Activated gamma-delta T cell treated with anti-CD3 and anti-CD28 coated beads, Interleukin-2, amount 50 U/mL, for 16 hours (primary cell): ENCODE measurements around the gene GATC.
"Not testable (repeated sequence)": the region's sequence is repeated elsewhere in the genome, so short reads cannot be mapped to it uniquely, and the experiment has no call there.

Experiments used
- DNase-seq: peaks from one replicate; pipeline ENCODE4 v3.0.0-alpha.2; 2020; ENCODE audit warnings: low read depth

GATC gene

DNA sequence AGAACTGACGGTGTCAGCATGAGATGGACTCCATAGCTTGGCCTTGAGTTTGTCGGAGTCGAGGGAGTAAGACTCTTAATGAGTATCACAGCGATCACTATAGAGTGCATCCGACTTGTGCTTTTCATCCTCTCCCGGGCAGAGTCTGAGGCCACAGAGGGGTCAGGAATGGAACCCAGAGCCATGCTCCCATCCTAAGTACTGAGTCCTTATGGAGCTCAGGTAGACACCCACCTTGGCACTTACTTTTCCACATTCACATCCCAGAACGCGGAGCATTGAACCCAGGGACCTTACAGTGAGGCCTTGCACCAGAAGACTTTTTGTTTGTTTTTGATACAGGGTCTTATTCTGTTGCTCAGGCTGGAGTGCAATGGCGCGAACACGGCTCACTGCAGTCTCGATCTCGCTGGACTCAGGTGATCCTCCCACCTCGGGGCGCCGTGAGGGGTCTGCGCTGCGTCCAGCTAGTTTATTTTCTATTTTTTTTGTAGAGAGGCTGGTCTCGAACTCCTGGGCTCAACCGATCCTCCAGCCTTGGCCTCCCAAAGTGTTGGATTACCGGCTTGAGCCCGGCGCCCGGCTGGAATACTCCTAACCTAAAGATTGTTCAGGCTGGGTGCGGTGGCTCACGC lies 24.0 kb downstream of the GATC start:
- no peak for DNase-seq

DNA sequence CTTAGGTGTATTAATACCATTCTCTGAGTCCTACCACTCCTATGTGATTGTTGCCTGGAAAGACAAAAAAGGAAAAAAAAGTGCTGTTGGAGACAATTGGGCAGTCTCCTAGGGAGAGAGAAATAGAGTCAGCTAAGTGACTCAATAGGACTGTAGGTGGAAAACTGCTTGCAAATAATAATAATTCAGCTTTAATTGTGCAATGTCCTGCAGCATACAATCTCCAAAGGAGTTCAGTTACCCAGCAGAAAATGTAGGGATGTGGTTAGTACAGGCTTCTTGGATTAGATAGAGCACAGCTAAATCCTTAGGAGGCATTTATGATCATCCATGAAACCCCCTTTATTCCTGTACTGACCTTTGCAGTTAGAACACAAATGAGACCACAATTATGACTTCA lies 26.3 kb downstream of the GATC start:
- DNase-seq = no peak

DNA sequence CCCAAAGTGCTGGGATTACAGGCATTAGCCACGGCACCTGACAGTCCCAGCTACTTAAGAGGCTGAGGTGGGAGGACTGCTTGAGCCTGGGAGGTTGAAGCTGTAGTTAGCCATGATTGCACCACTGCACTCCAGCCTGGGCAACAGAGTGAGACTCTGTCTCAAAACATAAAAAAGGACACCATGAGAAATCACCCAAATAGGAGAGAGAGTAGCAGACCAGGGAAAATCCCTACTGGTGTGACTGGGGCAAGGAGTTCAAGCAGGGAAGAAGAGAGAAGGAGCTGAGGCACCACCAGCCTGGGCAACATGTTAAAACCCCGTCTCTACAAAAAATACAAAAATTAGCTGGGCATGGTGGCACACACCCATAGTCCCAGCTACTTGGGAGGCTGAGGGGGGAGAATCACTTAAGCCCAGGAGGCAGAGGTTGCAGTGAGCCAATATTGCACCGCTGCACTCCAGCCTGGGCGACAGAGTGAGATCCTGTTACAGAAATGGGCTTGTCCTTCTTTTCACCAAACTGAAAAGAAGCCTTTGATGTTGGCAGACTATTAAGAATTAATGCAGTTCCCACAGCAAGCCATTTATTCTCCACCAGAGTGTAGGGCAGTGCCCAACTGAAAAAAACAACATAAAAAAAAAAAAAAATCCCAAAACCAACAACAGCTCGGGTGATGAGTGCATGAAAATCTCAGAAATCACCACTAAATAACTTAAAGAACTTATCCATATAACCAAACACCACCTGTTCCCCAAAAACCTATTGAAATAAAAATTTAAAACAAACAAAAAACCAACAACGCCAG lies 27.8 kb downstream of the GATC start:
- DNase-seq = no peak

DNA sequence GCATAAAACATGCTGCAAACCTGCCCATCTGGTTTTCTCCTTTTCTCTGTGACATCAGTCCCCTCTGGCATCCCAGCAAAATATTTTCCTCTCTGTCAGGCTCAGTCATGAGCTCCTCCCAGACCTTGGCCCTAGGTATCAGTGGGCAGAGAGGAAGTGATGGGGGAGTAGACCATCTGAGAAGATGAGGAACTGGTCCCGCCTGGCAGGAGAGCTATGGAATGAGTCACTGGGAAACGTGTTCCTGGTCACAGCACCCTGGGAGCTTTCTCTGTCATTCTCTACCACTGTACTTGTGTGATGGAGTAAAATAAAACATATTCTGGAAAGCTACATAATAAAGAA lies 28.3 kb downstream of the GATC start:
- DNase-seq = no peak

DNA sequence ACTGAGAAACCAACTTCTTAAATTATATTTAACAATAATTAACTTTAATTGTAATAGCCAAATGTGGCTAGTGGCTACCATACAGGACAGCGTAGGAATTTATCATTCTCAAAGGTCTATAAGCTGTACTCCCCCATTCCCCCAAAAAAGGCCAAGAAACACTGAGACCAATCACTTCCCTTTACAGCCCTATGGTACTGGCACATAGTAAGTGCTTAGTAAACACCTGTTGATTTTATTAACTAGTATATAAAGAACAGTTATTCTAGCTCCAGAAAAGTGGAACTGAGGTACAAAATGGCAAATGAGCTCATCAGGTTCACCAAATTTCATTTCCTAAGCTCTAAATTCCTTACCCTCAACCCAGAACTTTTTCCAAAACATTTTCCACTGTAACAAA lies 29.4 kb downstream of the GATC start:
- no peak for DNase-seq

DNA sequence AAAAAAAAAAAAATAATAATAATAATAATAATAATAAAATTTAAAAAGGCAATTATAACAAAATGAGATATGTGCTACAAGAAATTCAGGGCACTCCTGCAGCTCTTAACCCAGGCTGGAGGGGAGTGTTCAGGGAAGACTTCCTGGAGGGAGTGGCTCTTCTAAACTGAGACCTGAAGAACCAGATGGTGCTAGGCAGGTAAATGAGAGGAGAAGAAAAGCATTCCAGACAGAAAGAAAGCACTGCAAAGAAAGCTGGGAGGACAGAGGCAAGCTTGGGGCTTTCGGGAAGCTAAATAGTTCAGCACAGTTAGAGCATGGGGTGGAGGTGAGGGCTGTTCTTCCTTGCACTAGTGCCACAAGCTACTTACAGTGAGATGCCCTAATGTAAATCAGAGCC lies 33.2 kb downstream of the GATC start:
- no peak for DNase-seq

DNA sequence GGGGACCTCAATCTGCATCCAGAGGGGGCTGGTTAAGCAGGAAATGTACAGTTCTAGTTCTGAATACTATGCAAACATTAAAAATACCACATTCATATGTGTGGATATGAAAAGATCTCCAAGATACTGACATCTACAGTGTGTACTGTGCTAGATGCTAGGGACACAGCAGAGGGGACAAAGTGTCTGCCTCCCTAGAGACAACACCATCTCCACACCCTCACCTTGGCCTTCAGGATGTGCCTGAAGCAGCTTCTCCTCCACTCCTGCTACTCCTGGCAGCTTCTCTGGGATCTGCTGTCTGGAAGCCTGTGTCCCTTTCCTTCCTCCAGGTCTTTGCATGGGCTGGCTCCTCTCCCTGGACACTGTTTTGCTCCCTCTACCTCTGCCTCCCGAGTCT lies 34.0 kb downstream of the GATC start:
- no peak for DNase-seq

DNA sequence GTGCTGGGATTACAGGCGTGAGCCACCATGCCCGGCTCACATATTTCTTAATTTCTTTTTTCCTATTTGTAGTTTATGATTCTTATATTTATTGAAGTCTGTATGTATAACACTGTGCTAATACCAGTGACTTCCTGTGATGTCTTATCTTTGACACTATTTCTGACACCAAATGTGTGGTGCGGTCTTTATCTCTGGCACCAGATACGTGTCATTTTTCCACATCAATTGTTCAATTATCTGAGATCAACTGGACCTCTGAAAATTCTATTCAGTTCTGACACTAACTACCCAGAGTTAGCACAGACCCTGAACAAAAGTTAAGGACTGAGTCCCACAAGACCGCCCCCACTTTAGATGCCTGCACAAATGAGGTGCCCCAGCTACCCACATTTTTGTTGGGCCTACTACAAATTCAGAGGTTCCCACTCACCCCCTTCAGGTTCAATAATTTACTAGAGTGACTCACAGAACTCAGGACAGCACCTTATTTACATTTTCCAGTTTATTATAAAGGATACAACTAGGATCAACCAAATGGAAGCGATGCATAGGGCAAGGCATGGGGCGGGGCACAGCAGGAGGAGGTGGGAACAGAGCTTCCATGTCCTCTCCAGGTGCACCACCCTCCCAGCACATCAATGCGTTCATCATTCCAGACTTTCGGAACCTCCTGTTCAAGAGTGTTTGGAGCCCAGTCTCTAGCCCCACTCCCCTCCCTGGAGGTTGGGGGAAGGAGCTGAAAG lies 35.0 kb downstream of the GATC start:
- no peak for DNase-seq

DNA sequence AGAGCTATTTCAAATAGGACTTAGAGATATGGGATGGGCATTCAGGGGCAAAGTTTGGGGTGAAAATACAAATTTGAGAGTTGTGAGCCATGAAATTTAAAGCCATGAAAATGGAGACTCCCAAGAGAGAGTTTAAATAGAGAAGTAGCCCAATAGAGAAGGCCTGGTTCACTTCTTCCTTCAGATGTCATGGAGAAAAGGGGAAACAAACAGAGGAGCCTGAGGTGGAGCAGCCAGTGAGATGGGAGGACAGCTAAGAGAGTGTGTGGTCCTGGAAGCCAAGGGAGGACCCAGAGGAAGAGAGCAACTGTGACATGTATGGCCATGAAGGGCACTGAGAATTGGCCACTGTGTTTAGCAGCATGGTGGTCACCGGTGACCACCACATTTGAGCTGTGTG lies 37.4 kb downstream of the GATC start:
- no peak for DNase-seq

DNA sequence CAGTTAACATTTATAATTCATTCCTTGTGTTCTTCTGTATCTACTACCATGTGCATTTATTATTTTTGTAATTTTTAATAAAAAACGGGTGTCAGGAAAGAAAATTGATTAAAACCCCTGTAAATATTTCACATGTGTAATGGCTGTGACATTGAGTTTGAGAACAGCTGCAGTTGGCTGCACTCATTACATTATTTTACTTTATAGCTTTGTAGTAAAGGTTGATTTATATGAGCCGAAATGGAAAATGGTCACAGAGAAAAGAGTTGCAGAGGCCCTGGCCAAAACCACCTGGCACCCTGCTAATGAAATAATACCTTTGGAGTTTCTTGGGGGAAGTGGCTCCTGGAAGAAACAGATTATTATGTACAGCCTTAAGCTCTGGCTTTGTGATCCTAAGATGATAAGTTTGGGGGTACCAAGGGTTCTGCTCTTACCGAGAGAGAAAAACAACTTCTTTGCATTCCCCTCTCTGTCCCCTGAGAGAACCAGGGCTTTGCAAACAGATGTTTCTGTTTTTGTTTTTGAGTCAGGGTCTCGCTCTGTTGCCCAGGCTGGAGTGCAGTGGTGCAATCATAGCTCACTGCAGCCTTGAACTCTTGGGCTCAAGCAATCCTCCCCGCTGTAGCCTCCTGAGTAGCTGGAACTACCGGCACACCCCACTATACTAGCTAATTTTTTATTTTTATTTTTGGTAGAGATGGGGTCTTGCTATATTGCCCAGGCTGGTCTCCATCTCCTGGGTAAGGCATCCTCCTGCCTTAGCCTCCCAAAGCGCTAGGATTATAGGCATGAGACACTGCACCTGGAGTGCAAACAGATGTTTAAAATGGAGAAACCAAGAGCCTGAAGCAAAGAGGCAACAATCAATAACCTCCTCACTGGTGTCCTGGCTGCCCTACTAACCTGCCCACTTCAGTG lies 40.0 kb downstream of the GATC start:
- no peak for DNase-seq

DNA sequence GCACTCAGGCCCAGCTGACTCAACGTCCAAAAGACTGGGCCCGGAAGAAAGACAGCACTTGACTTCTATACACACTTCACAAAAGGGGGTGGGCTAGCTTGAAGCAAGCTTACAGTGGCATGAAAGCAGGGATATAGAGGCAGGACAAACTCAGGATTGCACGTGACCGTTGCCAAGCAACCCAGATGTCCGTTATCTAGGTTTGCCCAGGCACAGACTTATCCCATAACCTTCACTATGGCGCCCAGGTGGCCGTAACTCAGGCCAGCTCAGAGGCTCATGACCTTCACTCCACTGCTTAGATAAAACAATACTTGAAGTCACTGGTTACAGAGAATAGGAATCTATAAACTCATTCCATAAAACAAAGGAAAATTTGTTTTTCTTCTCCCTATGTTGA lies 41.3 kb downstream of the GATC start:
- DNase-seq = not testable (repeated sequence)

DNA sequence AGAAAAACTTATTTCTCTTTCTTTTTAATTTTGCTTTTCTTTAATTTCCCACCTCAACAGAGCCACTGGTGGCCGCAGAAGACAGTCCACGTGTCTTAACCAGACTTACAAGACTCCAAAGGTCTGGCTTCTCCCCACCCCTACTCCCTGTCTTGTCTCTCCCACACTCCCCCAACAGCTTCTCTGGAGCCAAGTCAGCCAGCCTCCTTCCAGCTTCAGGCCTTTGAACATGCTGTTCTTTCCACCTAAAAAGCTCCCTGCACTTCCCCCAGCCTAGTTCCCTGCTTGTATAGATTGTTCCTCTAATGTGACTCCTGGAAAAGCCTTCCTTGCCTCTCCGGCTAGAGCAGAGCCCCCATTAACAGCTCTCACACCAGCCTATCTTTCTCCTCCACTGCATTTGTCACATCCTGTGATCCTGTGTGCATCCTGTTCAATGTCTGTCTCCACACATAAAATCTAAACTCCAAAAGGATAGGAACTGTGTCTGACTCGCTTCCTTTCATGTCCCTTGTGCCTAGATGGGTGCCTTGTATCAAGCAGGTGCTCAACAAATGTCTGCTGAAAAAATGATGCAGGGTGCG lies 41.9 kb downstream of the GATC start:
- DNase-seq = no peak

DNA sequence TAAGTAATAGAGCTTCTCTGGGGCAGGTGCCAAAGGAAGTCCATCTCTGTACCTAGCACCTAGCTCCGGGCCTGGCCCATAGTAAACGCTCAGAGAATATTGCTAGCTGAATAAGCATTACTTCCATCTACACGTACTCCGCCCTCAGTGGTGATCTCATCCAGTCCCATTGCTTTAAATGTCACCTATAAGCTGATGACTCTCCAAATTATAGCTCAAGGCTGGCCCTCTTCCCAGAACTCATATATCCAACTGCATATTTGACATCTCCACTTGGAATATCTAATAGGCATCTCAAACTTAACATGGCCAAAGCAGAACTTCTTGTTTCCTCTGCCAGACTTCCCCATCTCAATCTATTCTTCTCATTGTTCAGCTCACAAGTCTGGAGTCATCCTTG lies 42.8 kb downstream of the GATC start:
- no peak for DNase-seq

DNA sequence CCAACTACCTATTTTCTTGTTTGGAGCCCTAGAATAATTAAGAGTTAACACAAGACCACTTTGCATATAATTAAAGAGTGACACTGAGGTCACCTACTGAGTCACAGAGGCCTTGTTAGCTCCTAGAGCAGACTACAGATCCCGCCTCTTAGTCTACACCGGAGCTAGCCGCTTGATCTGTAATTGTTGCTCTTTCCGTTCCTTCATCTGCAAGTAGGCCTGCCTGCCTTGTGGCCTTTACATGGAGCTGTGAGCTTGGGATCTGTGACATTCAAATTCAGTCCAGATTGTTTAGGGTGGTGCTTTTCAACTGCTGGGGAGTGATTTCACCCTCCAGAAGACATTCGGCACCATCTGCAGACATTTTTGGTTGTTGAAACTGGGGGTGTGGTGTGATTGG lies 44.1 kb downstream of the GATC start:
- no peak for DNase-seq

DNA sequence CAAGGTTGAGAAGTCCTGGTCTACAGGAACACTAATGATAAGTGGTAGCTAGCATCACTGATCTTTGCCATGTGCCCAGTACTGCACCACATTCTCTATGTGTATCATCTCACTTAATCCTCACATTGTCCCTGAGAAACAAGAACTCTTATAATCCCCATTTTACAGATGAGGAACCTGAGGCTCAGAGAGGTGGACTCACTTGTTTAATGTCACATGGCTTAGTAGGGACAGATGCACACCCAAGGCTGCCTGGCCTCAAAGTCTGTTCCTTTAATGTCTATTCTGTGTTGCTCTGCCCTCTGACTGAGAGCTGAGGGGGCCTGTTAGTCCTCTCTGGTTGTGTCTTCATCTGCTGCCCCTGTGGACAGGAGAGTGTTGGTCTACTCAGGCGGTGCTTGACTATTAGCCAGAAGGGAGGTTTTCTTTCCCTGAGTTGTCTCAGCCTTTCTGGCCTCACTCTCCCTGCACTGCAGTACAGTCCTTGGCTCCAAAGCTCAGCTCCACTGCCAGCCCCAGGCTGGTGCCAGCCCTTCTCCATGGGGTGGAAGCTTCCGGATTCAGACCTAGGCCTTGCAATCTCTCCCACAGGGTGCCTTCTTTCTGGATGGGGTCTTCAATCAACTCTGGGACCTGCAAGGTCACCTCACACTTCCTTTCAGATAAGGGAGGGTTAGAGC lies 44.7 kb downstream of the GATC start:
- DNase-seq = no peak

DNA sequence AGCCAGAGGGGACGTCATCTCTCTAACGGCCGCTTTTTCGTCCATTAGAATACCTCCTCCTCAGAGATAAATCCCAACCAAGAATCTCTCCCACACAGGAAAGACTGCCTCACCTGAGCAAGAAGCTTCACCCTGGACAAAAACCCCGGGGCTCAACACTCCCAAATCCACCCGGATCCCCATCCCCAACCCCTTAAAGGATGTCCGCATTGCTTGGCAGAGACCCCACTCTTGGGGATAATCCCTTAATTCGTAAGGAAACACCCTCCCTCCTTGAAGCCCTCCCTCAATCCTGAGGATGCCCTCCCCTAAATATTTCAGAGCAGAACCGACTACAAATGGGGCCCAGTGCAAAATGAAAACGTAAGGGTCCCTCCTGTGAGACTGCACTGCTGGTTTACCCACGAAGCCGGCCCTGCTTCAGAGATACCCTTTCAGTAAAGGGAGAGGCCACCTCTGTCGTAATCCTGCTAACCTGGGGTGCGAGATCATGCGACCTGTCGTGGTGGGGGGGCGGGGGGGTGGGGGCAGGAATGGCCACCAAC lies 49.0 kb downstream of the GATC start:
- no peak for DNase-seq

DNA sequence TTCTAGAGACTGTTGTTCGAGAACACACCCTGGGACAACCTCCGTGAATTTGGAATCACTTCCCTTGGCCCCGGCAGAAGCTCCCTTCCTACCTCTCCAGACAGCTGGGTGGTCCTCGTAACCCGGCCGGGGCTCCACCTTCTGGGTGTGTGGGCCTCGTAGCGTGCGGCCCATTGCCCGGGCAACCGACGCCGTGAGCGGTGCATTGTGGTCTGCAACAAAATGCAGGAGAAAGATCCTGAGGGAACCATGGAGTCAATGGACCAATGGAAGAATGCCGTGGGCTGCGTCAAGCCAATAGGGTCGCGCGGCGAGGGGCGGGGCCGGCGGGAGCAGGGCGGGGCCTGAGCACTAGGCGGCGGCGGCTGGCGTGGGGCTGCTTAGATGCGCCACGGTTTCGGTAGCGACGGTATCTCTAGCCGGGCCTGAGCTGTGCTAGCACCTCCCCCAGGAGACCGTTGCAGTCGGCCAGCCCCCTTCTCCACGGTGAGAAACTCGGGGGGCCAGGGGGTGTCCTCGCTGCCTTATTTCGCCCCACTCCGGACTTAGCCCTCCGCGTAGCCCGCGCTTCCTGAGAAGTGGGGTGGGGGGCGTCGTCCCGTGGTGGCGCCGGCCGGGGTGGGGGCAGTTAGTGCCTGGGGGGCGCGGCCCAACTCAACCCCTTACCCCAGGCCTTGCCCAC lies 49.6 kb downstream of the GATC start, which contains the start of gene DYNLL1:
TSS of gene DYNLL1 (plus strand) at position 383 of the 682 bp plus-strand sequence. CDS start 309 bp downstream, outside the sequence.
- DNase-seq = peak; percentile 96

DNA sequence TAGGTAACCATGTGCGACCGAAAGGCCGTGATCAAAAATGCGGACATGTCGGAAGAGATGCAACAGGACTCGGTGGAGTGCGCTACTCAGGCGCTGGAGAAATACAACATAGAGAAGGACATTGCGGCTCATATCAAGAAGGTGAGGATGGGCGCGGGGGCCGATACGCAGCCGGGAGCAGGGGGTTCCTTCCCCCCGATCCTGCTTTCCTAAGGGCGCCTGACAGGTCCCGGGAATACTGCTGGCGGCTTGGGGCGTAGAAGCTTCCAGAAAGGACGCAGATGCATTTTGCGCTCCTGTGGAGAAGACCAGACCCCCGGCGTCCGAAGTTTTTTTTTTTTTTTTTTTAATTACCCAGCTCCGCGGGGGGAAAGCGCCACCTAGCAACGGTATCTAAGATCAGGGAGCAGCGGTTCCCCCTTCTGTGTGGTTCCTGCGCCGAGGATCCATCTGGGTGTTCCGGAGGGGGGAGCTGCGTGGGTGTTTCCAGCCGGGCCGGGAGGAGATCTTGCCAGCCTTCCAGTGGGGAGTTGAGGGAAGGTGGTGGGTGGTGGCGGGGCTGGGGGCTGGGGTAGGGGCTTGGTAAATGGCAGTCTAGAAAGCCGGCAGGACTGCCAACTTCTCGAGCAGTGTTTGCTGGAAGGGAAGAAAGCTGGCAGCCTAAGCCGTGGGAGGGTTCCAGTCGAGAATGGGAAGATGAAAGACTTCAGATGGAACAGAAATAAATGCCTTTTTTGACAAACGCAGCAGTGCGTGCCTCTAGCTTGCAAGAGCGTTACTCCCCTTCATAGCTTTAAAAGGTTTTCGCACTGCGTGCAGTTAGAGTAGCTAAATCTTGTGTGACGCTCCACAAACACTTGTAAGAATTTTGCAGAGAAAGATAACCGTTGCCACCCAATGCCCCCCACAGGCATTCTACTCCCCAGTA lies 50.4 kb downstream of the GATC start:
- DNase-seq = peak; percentile 33

DNA sequence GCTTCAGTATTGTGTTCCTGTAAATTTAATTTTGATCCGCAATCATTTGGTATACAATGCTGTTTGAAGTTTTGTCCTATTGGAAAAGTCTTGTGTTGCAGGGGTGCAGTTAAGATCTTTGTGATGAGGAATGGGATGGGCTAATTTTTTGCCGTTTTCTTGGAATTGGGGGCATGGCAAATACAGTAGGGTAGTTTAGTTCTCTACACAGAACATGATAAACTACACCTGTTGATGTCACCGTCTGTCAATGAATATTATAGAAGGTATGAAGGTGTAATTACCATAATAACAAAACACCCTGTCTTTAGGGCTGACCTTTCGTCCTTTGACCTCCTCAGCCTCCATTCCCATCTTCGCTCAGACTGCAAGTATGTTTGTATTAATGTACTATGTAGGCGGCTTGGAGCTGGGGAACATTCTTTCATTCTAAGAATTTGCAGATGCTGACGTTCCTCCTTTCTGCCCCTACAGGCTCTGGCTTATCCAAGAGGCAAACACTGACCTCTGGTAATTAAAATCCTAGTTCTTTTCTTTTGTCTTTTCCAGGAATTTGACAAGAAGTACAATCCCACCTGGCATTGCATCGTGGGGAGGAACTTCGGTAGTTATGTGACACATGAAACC lies 51.4 kb downstream of the GATC start:
- no peak for DNase-seq
